HG02884 (cell line): Measurements from ENCODE around the gene CCT4.
"Not testable (repeated sequence)": the region's sequence is repeated elsewhere in the genome, so short reads cannot be mapped to it uniquely, and the experiment has no call there.

Experiments
- ATAC-seq: cut with Tn5 transposase; IDR thresholded peaks from one replicate; pipeline ENCODE4 v1.9.1; 2021; ENCODE audit warnings: mild to moderate bottlenecking, moderate library complexity; ENCODE audit not compliant: unreplicated experiment

The CCT4 gene

GRCh38 chr2:61888267-61889055 lies at the start of gene CCT4:
Gene CCT4, minus strand, starts transcription at chr2:61888656. Its CDS starts 149 bp downstream, at chr2:61888507.
- peak; percentile 62 for ATAC-seq

DNA sequence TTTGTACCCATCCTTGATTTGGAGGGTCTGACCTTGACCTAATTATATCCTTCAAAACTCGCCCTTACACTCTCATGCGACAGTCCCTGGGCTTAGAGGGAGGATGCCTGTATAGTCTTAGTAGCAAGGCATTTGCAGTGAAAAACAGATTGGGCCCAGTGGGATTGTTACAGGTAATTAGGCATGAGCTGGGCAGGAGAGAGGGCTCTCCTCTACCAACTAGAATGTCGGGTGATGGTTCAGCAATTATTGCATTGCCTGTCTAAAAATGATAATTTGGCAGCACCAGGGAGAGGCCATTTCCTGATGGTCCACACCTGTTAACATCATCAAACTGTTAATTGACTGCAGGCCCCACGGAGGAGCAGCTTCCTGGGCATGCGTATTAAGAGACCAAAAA lies 49.4 kb upstream of the CCT4 start:
- no peak for ATAC-seq

GRCh38 chr2:61937098-61937497 lies 48.6 kb upstream of the CCT4 start:
- ATAC-seq = no peak

DNA sequence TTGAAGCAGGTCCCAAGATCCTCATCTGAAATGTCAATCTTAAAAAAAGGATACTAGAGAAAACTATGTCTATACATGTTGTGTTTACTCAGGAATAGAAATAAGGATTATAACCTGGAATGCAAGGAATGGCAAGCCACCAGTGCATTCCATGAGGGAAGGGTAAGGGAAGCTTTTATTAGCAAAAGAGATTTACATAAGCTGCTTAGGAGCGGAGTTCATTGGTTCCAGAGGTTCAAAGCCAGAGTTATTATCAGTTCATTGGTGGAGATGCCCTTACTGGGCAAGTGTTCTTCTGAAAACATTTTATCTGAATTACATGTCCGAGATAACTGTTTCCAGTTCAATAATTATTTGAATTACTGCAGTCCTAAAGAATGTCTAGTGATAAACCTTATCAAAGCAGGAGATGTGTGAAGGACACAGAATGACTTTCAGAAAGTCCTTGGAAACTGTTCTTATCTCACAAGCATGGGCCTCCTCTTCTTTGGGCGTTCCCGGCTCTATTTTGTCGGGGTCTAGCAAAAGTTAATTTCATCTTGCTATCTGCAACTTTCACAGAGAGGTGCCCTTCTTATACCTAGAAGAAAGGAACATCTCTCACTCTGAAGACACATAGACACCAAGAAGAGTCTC lies 40.5 kb upstream of the CCT4 start:
- no peak for ATAC-seq

- ATAC-seq = no peak
These were observed 38.3 kb upstream of the CCT4 start for GRCh38 chr2:61926531-61927477.

- no peak for ATAC-seq
These were observed 36.6 kb upstream of the CCT4 start for GRCh38 chr2:61924895-61925663.

- no peak for ATAC-seq
These were observed 34.3 kb upstream of the CCT4 start for GRCh38 chr2:61922714-61923113.

- ATAC-seq = no peak
These were observed 32.1 kb upstream of the CCT4 start for GRCh38 chr2:61920548-61920947.

DNA sequence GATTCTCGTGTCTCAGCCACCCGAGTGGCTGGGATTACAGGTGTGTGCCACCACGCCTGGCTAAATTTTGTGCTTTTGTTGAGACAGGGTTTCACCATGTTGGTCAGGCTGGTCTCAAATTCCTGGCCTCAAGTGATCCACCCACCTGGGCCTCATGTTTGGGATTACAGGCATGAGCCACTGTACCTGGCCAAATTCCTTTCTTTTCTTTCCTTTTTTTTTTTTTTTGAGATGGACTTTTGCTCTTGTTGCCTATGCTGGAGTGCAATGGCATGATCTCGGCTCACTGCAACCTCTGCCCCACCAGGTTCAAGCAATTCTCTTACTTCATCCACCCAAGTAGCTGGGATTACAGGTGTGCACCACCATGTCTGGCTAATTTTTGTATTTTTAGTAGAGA lies 26.3 kb upstream of the CCT4 start:
- not testable (repeated sequence) for ATAC-seq

- ATAC-seq = no peak
These were observed 23.1 kb upstream of the CCT4 start for GRCh38 chr2:61911510-61911909.

DNA sequence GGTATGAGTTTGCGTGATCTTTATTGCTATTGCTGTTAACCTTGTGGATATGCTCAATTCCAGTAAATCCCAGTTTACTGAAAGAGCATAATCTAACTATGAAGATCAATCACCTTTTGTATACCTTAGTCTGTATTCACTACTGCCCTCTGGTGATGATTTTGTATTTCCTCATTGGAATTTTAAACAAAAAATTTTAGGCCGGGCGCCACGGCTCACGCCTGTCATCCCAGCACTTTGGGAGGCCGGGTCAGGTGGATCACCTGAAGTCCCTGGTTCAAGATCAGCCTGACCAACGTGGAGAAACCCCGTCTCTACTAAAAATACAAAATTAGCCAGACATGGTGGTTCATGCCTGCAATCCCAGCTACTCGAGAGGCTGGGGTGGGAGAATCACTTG lies 22.1 kb upstream of the CCT4 start:
- ATAC-seq = no peak

- no peak for ATAC-seq
These were observed 20.7 kb upstream of the CCT4 start for GRCh38 chr2:61909116-61909515.

DNA sequence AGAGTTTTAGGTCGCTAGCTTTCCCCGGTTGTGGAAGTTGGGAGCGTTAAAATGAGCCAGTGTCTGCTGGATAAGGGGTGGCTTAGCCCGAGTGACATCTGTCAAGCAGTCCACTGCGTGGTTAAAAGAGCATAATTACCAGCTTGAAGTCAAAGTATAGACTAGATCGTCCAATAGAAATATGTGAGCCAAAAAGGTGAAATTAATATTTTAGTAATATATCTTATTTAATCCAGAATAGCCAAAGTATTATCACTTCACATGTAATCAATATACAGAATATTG lies 17.7 kb upstream of the CCT4 start:
- peak; percentile 29 for ATAC-seq

DNA sequence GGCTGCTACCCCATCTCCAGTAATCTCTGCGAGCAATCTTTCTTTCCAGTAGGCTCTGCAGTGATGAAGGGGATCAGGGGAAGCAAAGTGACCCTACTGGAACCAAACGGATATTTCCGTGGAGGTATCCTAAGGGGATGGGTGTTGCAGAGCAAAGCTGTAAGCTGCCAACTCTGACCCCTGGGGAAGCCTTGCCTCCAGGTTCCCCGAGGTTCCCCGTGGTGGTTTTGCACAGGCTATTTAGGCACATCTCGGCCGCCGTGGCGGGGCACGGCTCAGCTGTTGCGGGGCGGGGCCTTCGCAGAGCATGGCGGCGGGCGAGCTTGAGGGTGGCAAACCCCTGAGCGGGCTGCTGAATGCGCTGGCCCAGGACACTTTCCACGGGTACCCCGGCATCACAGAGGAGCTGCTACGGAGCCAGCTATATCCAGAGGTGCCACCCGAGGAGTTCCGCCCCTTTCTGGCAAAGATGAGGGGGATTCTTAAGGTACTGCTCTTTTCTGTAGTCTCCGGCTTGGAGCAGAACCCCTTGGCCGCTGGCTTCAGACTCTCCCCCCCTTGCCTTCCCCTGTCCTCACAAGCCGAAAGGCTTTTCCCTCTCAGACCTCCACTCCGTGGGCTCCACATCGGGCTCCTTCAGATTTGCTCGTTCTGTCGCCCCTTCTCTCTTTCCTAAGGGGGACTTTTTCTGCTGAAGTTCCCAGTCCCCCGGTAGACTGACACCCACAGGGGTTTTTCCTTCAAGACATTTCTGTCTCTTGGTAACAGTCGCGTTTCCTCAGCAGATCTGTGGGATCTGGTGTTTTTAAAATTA lies 17.1 kb upstream of the CCT4 start, which contains the start of gene COMMD1:
TSS of gene COMMD1 (plus strand) at position 303 of the 814 bp plus-strand sequence. CDS start at position 308, 5 bp downstream.
- peak; percentile 97 for ATAC-seq

DNA sequence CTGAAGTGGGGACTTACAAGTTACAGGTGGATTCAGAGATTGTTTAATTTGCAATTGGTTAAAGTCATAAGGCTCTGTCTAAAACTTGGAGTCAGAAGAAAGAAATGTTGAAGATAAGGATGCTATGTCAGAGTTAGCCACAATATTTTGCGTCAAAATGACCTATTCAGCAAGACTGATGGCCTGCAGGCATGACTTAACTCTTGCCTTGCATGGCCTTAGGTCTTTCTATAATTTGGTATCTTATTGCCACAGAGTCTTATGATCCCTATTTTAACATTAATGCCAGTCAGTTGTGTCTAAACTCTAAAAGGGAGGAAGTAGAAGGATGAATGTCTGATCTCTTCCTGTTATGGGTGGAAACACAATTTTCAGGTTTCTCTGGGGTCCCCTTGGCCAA lies 11.8 kb upstream of the CCT4 start:
- no peak for ATAC-seq

DNA sequence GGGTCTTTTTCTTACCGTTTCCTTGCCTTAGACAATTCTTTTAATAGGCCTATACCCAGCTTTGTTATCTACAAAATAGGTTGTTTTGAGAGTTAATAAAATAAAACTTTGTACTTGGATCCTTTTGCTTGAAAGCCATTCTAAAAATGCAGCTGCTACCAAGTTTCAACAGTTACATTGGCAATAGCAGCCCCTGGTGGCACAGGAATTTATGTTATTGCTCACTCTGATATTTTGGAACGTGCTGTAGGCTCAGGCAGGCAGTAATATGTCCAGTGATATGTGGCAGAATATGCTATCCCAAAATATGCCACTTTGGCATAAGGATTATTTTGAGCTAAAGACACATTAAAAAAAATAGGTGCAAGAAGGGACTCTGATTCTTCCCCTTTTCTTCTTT lies 10.4 kb upstream of the CCT4 start:
- no peak for ATAC-seq

DNA sequence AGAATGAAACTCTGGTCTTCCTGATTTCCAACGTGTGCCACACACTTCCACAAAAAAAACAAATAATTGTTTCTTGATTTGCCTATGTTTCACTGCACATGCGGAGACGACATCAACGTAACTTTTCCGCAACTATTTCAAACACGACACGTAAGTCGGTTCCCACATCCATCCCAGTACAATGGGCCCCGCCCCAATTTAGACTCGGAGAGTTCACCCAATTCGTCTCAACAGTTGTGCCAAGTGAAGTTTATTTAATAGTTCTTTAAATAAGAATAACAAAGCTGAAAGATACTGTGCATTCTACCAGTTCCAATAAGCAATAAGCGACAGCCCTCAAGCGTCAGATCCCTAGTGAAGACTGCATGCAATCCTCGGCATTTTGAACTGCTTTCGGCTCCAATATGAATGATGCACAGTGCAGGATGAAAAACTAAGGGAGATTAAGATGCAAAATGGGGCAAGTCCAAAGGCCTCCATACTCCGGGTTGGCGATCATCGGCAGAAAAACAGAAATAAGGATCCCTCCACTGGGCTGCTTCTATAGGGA lies 664 bp downstream of the CCT4 start:
- peak; percentile 3 for ATAC-seq

DNA sequence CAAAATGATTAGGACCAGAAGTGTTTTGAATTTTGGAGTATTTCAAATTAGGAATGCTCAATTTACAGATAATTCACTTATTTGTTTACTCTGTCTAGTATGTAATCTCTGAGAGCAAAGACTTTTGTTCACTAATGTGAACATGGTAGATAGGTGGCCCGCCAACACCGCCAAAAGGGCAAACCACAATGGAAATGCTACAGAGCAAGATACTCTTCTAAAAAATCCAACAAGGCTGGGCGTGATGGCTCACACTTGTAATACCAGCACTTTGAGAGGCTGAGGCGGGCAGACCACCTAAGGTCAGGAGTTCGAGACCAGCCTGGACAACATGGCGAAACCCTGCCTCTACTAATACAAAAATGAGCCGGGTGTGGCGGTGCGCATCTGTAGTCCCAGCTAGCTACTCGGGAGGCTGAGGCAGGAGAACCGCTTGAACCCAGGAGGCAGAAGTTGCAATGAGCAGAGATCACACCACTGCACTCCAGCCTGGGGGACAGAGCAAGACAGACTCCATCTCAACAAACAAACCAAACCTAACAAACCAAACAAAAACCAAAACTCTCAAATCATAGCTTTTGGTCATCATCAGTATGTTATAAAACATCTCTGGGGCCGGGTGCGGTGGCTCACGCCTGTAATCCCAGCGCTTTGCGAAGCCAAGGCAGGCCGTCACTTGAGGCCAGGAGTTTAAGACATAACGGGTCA lies 2.4 kb downstream of the CCT4 start:
- no peak for ATAC-seq

DNA sequence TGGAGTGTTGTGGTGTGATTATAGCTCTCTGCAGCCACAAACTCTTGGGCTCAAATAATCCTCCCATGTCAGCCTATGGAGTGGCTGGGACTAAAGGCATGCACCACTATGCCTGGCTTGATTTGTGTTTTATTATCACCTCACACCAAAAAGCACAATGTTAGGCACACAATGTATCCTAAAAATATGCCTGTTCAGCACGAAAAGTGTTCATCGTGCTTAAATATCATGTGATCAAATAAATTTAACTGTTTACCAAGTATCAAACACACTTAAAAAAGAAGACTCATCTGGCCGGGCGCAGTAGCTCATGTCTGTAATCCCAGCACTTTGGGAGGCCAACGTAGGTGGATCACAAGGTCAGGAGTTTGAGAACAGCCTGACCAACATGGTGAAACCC lies 5.6 kb downstream of the CCT4 start:
- no peak for ATAC-seq
